GDM1 (cell line): ENCODE measurements around the gene SSTR5.
"Not testable (repeated sequence)": the region's sequence is repeated elsewhere in the genome, so short reads cannot be mapped to it uniquely, and the experiment has no call there.

Experiments used
- DNase-seq: peaks from one replicate; lab custom pipeline; 2025; lab: John Stamatoyannopoulos, UW

The SSTR5 gene

GRCh38 chr16:1073566-1074378 lies 1.2 kb downstream of the SSTR5 start:
- no peak for DNase-seq

GRCh38 chr16:1074379-1074649 lies 1.8 kb downstream of the SSTR5 start:
- no peak for DNase-seq

- no peak for DNase-seq
Observed at GRCh38 chr16:1075546-1075945, 3.0 kb downstream of the SSTR5 start.

GRCh38 chr16:1076801-1077576 lies 4.4 kb downstream of the SSTR5 start:
- DNase-seq = no peak

GRCh38 chr16:1077877-1078578 lies 5.5 kb downstream of the SSTR5 start:
- no peak for DNase-seq

- DNase-seq = no peak
Observed at GRCh38 chr16:1078579-1079021, 6.1 kb downstream of the SSTR5 start.

- DNase-seq = no peak
Observed at GRCh38 chr16:1079341-1079740, 6.8 kb downstream of the SSTR5 start.

- no peak for DNase-seq
Observed at GRCh38 chr16:1079786-1080525, 7.4 kb downstream of the SSTR5 start.

GRCh38 chr16:1080801-1081733 lies 8.5 kb downstream of the SSTR5 start:
- DNase-seq = no peak

- DNase-seq = no peak
Observed at GRCh38 chr16:1081734-1082265, 9.3 kb downstream of the SSTR5 start.

- no peak for DNase-seq
Observed at GRCh38 chr16:1082266-1082951, 9.9 kb downstream of the SSTR5 start.

GRCh38 chr16:1082952-1083675 lies 10.6 kb downstream of the SSTR5 start:
- no peak for DNase-seq

- no peak for DNase-seq
Observed at GRCh38 chr16:1084971-1085370, 12.4 kb downstream of the SSTR5 start.

- not testable (repeated sequence) for DNase-seq
Observed at GRCh38 chr16:1086443-1086842, 13.9 kb downstream of the SSTR5 start.

- no peak for DNase-seq
Observed at GRCh38 chr16:1088295-1089170, 16.0 kb downstream of the SSTR5 start.

- DNase-seq = no peak
Observed at GRCh38 chr16:1089439-1089821, 16.9 kb downstream of the SSTR5 start.

- no peak for DNase-seq
Observed at GRCh38 chr16:1089822-1090619, 17.5 kb downstream of the SSTR5 start.
